Activated CD4-positive, alpha-beta T cell treated with anti-CD3 and anti-CD28 coated beads for 4 hours (primary cell): ENCODE measurements around the gene WDFY4.

Source experiments
- DNase-seq, 2 donors: peaks; one replicate each; pipeline ENCODE4 v3.0.0-alpha.2; 2020

WDFY4 gene

DNA sequence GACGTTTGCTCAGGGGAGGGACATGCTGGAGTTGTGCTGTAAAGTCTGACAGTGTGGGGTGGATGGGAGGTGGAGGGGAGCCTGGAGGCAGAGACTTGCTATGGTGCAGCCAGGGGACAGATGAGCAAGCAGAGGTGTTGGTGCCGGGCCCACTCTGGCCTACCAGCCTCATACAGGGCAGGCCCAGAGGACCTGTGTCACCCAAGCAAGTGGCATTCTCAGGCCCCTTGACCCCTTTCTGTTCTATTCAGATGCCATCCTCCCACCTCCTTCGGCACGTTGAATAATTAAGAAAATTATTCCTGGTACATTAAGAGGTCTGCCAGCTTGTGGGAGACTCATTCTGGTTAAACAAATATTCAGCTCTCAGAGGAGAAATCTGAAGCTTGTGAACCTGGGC, 8.5 kb downstream of the WDFY4 start:
- DNase-seq, result no peak

GRCh38 chr10:48694371-48695030, 9.8 kb downstream of the WDFY4 start:
- no peak for DNase-seq

DNA sequence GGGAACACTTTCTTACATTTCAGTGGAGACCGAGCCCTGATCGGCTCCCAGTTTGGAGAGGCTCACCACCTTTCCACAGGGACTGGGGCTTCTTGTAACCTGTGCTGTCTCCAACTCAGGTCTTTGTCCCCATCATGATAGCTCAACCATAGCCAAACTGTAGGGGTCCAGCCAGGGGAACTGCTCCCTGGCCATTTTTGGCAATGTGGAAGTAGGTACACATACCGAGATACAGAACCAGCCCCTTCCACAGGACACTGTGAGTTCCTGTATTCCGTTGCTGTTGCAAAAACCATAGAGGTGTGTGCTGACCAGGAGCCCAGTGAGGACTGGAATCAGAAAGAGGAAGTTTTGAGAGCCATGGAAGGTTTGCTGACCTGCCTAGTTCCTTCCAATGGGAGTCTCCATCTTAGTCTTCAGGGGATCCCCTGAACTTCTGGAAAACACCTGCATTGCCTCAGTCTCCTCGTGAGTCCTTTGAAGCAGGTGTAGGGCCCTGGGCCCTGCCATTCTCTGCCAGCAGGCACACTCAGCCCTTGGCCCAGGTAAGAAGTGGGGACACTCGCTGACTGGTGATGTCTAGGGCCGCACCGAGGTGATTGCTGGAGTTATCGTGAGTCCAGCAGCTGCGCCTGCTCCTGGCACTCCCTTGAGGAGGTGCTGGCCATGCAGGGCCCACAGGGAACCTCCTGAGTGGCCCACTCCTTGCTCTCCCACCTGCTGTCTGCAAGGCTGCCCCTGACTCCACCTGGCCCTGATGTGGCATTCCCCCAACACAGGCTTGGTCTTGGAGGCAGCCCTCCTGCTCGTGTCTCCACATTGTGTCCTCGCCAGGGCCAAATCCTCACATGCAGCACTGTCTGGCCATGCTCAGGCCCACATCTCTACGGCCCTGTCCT, 11.2 kb downstream of the WDFY4 start:
- no peak for DNase-seq

- no peak for DNase-seq
Measured at GRCh38 chr10:48696535-48696873, 11.8 kb downstream of the WDFY4 start.

GRCh38 chr10:48697091-48697490, 12.4 kb downstream of the WDFY4 start:
- no peak for DNase-seq

DNA sequence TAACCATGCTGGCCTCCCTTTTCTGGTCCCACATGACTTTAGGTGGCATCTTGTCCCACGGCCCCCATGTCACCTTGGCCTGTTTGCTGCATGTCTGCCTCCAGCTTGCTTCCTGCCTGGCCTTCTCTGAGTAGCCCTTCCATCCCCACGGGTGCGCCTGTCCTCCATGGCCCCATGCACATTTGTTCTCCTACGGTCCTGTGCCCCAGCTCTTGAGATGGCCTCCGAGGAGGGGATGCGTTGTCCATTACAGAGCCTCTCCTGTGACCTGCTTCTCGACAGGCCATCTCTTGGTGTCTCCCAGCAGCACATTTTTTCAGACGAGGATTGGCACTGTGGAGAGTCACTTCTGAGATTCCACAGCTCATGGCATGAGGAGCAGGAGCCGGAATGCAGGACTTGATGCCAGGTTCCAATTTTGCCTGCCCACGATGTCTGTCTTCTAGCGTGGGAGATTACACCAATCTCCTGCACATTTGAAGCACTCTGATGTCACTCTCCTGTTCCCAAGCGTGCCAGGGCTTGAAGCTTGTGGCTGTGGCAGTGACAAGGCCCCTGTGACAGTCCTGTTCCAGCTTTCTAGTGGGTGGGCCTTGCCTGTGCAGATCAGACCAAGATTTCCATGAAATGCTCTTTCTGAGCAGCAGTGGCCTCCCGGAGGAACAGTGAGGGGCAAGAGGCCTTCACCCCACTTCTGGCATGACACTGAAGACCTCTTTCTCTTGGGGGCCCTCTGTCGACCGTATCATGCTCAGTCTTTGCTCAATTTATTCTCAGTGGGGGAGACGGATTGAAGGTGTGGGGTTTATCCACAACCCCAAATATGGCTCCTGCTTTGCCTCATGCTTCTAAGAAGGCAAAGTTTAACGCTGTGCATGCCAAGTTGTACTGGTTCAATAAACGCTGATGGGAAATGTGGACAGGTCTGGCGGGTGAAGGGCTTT, 13.4 kb downstream of the WDFY4 start:
- DNase-seq, result no peak

DNA sequence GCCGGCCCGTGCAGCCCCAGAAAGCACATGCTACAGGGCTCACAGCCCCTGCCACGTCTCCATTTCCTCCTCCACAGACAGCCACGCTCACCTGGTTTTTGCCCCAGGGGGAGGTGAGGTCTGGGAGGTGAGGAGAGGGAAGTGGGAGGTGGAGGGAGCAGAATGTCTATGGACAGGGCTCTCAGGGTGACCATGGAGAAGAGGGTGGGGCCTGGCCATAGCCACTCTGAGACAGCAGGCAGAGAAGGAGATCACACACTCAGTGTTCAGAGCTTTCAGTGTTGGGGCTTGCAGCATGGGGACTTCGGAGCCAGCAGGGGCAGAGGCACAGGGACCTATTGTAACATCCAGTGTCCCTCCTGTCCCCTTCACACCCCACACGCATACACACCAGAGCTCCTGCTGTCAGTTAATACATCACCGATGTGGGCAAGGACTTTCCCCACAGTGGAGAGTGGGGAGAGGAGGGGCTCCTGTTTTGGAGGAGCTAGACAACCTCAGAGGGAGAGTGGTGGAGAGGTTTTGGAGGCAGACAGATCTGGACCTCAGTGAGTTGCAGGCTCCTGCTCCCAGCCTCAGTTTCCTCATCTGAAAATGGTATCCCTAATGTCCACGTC, 14.4 kb downstream of the WDFY4 start:
- no peak for DNase-seq

DNA sequence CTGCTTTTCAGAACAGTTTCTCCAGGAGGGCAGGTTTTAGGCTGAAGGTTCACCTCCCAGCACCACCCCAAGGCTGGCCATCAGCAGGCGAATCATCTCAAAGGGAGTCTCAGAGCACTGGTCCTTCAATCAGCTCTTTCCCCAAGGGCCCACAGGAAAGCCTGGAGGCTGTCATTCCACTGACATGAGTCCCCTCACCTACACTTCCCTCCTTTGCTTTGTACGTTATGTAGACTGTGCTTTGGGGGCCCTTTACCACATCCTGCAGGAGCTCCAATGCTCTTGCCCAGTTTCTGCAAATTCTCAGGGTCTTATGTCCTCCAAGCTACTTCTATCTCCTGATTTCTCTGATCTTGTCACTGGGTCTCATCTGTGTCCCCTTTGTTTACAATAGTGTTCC, 15.4 kb downstream of the WDFY4 start:
- no peak for DNase-seq

- DNase-seq, result no peak
Measured at GRCh38 chr10:48700493-48700892, 15.8 kb downstream of the WDFY4 start.

DNA sequence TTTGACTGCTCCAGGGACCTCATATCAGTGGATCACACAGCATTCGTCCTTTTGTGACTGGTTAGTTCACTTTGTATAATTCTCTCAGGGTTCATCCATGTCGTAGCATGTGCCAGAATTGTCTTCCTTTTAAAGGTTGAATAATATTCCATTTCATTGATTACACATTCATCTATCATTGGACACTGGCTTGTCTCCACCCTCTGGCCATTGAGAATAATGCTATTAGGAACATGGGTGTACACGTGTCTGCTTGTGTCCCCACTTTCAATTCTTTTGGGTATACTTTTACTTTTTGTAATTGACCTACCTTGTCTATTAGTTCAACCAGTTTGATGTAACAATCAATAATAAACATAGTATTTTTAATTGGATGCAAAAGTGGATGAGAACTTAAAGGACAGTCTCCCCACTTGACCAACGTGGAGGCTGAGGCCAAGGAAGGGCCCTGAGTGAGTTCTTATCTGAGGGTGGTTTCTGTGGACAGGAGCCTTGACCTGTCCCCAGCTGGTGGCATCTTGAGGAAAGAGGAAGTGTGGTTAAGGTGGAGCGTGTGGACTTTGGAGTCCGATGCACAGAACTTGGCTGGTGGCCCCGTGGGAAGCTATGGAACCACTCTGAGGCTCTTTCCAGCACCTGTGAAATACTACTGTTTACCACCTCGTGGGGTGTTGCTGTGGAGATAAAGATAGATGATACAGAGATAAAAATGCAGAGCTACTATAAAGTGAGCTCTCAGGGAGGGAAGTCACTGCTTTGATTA, 16.6 kb downstream of the WDFY4 start:
- DNase-seq, result no peak

DNA sequence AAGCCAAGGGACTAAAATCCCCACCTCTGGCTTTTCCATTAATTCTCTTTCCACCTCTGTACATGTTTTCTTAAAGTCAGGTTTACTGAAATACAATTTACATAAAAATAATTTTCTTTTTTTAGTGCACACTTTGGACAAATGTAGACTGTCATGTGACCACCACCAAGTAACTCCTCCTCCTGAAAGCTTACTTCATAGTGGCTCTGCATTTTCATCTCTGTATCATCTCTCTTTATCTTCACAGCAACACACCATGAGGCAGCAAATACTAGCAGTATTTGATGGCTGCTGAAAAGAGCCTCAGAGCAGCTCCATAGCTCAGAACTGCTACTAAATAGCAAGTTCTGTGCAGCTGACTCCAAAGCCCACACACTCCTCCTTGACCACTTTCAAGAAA, 17.3 kb downstream of the WDFY4 start:
- DNase-seq, result no peak

DNA sequence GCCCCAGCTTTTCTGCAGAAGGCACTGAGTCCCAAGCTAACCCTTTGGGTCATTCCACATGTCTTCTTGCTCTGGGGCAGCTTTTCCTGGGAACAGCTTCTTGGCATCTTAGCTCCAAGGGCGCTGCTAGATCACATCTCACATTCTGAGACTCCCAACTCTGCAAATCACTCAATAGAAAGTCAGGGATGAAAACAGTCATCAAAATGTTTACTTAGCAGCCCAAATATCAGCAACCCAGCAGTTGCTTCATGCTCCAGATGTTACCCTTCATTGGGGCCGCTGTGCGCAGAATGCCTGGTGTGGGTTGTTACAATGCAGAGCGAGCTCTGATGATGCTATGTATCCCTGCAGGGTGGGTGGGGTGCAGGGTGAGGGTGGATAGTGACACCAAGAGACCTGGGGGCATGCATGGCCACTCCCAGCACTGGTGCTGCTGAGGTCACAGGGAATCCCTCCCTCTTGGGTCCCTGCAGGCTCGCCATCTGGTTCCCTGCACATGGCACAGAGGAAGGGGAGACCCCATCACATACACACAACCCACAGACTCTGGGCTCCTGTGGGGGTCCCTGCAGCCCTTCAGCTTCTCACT, 19.0 kb downstream of the WDFY4 start:
- no peak for DNase-seq

GRCh38 chr10:48704156-48704555, 19.5 kb downstream of the WDFY4 start:
- no peak for DNase-seq

DNA sequence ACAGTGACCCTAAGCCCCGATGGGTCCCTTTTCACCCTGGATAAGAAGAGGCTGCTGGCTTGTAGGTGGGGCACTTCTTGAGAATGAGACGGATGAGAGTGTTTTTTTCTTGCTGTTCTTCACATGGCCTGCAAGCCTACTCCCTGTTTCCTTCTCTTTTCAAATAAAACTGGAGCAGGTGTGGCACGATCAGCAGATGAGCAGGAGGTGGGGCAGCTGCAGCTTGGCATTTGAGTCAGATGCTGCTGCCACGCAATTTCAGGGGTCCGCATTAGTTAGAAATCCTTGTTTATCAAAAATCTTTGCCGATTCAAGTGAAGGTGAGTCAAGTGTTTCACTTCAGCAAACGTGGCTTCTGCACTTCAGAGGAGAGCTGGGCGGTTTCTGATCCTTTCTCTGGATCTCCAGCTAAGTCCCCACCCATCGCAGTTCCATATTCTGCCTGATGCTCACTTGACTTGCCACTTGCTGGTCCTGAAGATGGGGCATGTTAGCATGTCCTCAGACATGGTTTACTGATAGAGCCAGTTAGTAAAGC, 20.8 kb downstream of the WDFY4 start:
- no peak for DNase-seq

DNA sequence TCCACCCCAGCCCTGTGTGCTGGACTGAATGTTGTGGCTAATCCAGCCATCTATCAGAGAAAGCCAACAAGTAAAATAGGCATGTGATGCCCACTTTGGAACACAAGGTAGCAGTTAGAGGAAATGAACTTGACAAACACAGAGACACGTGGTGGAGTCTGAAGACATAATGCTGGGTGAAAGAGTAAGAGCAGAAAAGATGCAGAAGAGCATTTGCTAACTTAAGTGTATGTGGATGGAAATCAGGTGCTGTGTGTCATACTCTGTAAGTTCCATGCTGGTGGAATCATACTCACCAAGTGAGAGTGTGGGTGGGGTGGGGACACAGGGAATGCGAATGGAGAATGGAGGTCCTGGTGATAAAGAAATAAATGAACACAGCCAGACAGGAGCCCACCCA, 22.8 kb downstream of the WDFY4 start:
- no peak for DNase-seq

DNA sequence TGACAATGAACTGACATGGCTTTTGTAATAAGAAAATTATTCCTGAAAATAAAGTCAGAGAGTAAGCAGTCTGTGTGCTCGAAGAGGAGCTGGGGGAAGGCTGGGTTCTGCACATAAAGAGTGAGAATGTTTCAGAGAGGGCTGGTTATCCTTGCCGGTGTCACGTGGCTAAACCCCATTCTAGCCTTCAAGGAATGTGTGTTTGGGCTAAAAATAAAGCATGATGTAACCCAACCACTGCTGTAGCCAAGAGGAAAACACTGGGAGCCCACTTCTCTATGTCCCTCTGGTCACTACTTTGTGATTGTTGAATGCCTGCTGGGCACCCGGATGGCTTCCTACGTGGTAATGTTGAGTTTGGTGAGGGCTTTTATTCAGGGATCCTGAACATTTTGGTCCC, 23.5 kb downstream of the WDFY4 start:
- DNase-seq, result no peak

DNA sequence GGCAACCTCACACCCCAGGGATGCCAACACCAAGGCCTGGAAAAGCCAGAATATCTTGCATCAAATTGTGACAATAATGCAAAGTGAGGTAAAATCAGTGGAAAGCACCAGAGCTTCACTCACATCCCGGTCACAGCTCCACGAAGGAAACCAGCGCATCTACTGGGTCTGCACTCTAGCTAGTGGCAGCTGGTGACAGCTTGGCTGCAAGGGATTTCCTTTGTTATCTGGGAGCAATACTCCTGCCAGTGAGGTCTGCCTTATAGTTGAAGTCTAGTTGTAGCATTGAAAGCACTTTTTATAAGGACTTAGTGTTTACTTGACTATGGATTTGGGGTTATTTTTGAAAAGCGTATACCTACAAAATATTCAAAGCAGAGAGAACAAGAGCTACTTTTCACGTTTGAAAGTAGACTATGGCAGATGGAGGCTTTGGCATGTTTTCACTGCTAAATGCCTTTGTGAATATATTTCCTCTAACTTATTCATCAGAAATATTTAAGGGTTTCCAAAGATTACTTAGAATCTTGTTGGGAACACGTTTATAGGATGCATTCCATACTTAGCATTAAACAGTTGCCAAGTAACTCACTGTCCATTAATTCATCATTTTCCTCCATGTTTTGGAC, 26.1 kb downstream of the WDFY4 start:
- DNase-seq, result no peak

DNA sequence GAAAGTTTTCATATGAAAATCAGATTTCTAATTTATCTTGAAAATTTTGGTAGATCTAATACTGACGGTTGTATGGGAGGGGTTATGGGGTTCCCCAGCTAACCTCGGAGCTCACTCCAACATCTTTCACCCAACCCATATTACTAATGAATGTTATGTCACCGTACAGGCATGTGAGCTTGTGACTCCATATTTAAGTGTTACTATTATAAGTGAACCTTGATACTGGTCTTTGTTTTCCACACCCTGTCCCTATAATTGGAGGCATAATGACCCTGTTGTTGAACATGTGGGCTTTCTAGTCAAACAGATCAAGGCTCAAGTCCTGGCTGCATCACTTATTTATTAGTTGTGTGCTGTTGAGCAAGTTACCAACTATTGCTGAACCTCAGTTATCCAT, 27.2 kb downstream of the WDFY4 start:
- no peak for DNase-seq

DNA sequence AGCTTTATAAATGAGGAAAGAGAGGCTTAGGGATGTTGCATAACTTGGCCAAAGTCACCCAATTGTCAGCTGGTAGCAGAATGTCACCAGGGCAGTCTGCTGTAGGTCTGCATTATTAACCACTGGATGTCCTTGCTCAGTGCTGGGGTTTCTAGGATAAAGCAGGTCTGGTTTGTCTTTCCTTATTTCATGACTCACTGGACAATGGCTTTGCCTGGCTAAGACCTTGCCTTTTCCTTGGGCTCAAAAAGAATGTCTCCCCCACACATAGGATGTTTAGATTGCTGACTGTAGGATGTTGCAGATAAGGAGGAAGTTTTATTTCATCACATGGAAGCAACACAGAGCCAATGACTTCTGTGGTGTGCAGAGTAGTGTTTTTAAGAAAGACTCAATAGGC, 29.4 kb downstream of the WDFY4 start:
- no peak for DNase-seq

DNA sequence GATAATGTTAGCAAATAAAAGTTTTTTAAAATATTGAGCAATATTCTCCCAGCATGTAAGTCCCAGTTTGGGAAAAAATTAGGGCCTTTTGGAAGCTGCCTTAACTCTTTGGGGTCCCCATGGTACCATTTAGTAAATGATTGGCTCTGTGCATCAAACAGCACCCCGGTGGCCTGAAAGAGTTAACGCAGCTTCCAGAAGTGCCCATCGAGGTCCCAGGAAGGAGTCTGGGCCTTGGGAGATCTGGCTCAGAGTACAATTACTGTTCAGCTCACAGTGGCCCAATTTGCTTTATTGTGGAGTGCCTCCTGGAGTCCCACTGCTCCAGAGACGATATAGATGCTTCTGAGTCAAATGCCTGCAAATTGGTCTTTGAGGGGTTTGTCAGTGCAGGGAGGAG, 31.7 kb downstream of the WDFY4 start:
- DNase-seq, result no peak

GRCh38 chr10:48720611-48721010, 35.9 kb downstream of the WDFY4 start:
- no peak for DNase-seq
